Measurements from ENCODE around the gene IMPA2.

The IMPA2 gene

DNA sequence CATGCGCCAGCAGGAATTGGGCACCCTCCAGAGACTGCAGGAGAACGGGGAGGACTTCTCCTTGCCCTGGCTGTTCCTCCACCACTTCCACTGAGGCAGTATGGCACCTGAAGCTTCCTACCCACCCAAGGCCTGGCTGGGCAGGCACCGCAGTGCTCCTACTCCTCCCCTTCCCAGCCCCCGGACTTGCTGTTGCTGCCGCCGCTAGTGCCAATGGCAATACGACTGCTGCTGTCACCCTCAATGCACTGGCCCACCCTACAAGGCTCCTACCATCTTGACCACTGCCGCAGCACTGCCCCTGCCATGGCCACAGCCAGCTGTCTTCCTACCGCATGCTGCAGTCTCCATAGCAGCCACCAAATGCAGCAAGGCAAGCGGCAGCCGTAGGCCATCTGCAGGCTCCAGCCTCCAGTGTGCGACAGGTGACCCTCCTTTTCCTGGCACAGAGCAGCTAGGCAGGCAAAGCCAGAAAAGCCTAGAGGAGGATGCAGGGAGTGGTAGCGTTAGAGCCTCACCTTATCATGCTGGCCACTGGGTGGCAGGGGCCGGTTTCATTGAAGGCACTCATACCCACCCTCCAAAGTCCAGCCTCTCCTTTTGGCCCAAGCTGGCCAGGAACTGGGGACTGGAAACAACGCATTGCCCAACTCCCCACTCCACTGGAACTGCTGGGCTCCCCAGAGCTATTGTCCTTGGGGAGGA lies 64.9 kb downstream of the IMPA2 start:
- Histone ChIP-seq H3K79me2 (ENCODE audit: insufficient read depth, low read length) (no peaks in the 10 kb centered on the region), H3K27ac (ENCODE audit: low read depth, low read length) (no peak overlapping the region), H2AFZ (ENCODE audit: low read depth, low read length, severe bottlenecking) (no peak overlapping the region), H3K9me2 (replicated peaks; ENCODE audit: insufficient read depth, low read length) (no peaks in the 10 kb centered on the region), H3K4me2 (ENCODE audit: low read depth, low read length, poor library complexity, severe bottlenecking) (no peak overlapping the region), H3K4me3 (ENCODE audit: insufficient read depth, low read length, poor library complexity, severe bottlenecking) (no peak overlapping the region), H3K9ac (ENCODE audit: low read length) (no peak overlapping the region), H3K9me3 (ENCODE audit: insufficient read depth, low read length) (no peaks in the 10 kb centered on the region), H3K27me3 (ENCODE audit: low read length) (no peaks in the 10 kb centered on the region), H3F3A (ENCODE audit: insufficient read depth) (no peaks in the 10 kb centered on the region), H4K20me1 (ENCODE audit: low read depth, low read length) (no peaks in the 10 kb centered on the region), H3K36me3 (ENCODE audit: low read length) (no peaks in the 10 kb centered on the region)
- TF ChIP-seq EZH2phosphoT487 (conservative IDR thresholded peaks at IDR 0.05; ENCODE audit: low read length) = no peak
- TF ChIP-seq, protein P1, sequence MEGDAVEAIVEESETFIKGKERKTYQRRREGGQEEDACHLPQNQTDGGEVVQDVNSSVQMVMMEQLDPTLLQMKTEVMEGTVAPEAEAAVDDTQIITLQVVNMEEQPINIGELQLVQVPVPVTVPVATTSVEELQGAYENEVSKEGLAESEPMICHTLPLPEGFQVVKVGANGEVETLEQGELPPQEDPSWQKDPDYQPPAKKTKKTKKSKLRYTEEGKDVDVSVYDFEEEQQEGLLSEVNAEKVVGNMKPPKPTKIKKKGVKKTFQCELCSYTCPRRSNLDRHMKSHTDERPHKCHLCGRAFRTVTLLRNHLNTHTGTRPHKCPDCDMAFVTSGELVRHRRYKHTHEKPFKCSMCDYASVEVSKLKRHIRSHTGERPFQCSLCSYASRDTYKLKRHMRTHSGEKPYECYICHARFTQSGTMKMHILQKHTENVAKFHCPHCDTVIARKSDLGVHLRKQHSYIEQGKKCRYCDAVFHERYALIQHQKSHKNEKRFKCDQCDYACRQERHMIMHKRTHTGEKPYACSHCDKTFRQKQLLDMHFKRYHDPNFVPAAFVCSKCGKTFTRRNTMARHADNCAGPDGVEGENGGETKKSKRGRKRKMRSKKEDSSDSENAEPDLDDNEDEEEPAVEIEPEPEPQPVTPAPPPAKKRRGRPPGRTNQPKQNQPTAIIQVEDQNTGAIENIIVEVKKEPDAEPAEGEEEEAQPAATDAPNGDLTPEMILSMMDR (IDR thresholded peaks at IDR 0.05; ENCODE audit: insufficient read depth, low read length, poor library complexity, severe bottlenecking) = no peak

DNA sequence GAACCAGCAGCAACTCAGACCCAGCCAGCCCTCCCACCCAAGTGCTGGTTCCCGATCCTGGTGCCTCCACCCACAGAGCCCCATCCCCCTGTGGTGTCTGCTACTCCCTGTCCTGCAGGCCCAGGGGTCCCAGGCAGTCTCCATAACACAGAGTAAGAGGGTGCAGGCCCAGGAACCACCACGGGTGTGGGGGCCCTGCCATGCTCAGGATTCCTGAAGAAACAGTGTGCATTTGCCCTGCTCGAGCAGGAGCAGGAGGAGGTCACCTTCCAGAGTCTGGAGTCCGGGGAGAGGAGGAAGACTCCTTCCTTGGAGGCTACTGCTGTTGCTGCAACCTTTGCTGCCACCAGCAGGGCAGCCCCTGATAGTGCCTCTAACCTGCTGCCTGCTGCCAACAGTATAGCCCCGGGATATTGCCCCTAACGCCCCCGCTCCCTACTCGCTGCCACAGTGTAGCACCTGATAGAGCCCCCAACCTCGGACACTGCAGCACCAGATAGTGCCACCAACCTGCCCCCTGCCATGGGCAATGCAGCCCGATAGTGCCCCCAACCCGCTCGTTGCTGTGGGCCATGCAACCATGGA lies 65.5 kb downstream of the IMPA2 start:
- no peaks in the 10 kb centered on the region for H4K20me1 ChIP-seq (ENCODE audit: low read depth, low read length)
- H3K9me2 ChIP-seq (replicated peaks; ENCODE audit: insufficient read depth, low read length) = no peaks in the 10 kb centered on the region
- TF ChIP-seq, protein P1 (IDR thresholded peaks at IDR 0.05; ENCODE audit: insufficient read depth, low read length, poor library complexity, severe bottlenecking) = no peak
- TF ChIP-seq EZH2phosphoT487 (conservative IDR thresholded peaks at IDR 0.05; ENCODE audit: low read length) = no peak
- no peak overlapping the region for H3K4me3 ChIP-seq (ENCODE audit: insufficient read depth, low read length, poor library complexity, severe bottlenecking)
- no peak overlapping the region for H3K4me2 ChIP-seq (ENCODE audit: low read depth, low read length, poor library complexity, severe bottlenecking)
- H3K36me3 ChIP-seq (ENCODE audit: low read length) = no peaks in the 10 kb centered on the region
- H3K27ac ChIP-seq (ENCODE audit: low read depth, low read length) = no peak overlapping the region
- no peaks in the 10 kb centered on the region for H3K9me3 ChIP-seq (ENCODE audit: insufficient read depth, low read length)
- no peaks in the 10 kb centered on the region for H3F3A ChIP-seq (ENCODE audit: insufficient read depth)
- no peaks in the 10 kb centered on the region for H3K79me2 ChIP-seq (ENCODE audit: insufficient read depth, low read length)
- H2AFZ ChIP-seq (ENCODE audit: low read depth, low read length, severe bottlenecking) = no peak overlapping the region
- H3K27me3 ChIP-seq (ENCODE audit: low read length) = no peaks in the 10 kb centered on the region
- H3K9ac ChIP-seq (ENCODE audit: low read length) = no peak overlapping the region

DNA sequence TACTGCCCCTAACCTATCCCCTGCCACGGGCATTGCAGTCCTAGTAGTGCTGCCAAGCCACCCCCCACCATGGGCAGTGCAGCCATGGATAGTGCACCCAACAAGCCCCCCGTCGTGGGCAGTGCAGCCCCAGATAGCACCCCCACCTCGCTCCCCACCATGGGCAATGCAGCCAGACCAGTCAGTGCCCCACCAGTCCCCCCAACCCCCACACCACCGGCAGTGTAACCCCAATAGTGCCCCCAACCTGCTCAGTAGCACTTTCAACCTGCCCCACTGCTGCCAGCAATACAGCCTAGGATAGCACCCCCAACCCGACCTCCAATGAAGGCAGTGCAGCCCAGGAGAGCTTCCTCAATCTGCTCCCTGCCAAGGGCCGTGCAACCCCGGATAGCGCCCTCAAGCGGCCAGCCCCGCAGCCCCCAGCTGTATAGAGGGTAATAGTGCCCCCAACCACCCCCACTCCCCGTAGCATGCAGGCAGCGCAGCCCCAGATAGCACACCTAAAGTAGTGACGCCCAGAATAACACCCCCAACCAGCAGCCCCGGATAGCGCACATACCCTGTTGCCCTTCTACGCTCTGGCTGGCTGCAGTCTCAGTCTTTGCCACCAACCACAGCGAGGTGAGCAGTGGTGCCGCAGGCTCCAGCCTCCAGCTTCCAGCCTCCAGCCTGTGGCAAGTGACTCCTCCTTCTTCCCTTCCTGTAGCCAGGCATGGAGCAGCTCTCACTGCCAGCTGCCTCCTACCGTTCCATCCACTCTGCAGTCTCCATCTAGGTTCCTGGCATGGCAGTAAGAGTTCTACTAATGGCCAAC lies 66.9 kb downstream of the IMPA2 start:
- Histone ChIP-seq H3K9me2 (replicated peaks; ENCODE audit: insufficient read depth, low read length) (no peaks in the 10 kb centered on the region), H3K4me2 (ENCODE audit: low read depth, low read length, poor library complexity, severe bottlenecking) (no peak overlapping the region), H3K9me3 (ENCODE audit: insufficient read depth, low read length) (no peaks in the 10 kb centered on the region), H3K4me3 (ENCODE audit: insufficient read depth, low read length, poor library complexity, severe bottlenecking) (no peak overlapping the region), H3K79me2 (ENCODE audit: insufficient read depth, low read length) (no peaks in the 10 kb centered on the region), H3K27ac (ENCODE audit: low read depth, low read length) (no peak overlapping the region), H4K20me1 (ENCODE audit: low read depth, low read length) (no peaks in the 10 kb centered on the region), H2AFZ (ENCODE audit: low read depth, low read length, severe bottlenecking) (no peak overlapping the region), H3K9ac (ENCODE audit: low read length) (no peak overlapping the region), H3K36me3 (ENCODE audit: low read length) (no peaks in the 10 kb centered on the region), H3K27me3 (ENCODE audit: low read length) (no peaks in the 10 kb centered on the region), H3F3A (ENCODE audit: insufficient read depth) (no peaks in the 10 kb centered on the region)
- TF ChIP-seq, protein P1 (IDR thresholded peaks at IDR 0.05; ENCODE audit: insufficient read depth, low read length, poor library complexity, severe bottlenecking) = no peak
- no peak for TF ChIP-seq EZH2phosphoT487 (conservative IDR thresholded peaks at IDR 0.05; ENCODE audit: low read length)

Measured in SU-DHL-6 (cell line).